Stimulated activated CD4-positive, alpha-beta T cell treated with anti-CD3 and anti-CD28 coated beads, Interleukin-4, amount 100 ng/mL, for 24 hours (primary cell): ENCODE results near the gene ST6GALNAC5.

ENCODE experiments used
- DNase-seq: peaks from one replicate; pipeline ENCODE4 v3.0.0-alpha.2; 2020

Gene ST6GALNAC5

GRCh38 chr1:77015748-77016341, 148.6 kb downstream of the ST6GALNAC5 start:
- DNase-seq = no peak

GRCh38 chr1:77016386-77016985, 149.2 kb downstream of the ST6GALNAC5 start:
- no peak for DNase-seq

DNA sequence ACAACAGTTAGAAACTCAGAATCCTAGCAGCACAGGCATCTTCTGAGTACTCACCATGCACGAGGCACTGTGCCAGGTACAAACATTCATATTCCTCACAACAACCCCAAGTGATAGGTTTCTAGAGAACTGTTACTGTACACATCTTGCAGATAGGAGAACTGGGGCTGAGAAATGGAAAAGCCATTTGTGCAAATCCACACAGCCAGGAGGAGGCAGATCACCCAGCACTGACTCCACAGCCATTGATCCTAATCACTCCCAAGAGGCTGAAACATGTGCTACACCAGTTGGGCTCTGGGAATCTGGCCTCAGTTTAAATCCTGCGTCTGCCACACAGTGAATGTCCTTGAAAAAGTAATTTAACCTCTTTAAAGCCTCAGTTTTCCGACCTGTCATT, 151.0 kb downstream of the ST6GALNAC5 start:
- DNase-seq = no peak

- no peak for DNase-seq
These were observed 151.5 kb downstream of the ST6GALNAC5 start for GRCh38 chr1:77018761-77019160.

DNA sequence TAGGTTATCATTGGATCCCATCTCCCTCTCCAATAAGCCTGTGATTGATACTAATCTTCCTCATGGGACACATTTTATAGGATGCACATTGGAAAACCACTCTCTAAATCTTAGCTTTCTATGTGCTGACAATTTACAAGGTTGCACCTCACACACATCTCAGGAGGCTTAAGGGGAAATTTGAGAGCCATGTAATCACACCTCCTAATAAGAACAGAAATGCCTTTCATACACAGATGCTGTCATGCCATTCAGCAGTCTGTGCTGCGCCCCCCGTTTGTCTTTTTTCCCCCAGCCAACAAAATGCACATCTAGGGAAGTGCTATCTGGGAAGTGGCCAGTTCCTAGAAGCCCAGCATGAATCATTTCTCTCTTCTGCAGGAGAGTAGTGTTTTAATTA, 154.5 kb downstream of the ST6GALNAC5 start:
- no peak for DNase-seq

GRCh38 chr1:77024500-77024899, 157.2 kb downstream of the ST6GALNAC5 start:
- no peak for DNase-seq

GRCh38 chr1:77025599-77025998, 158.3 kb downstream of the ST6GALNAC5 start:
- no peak for DNase-seq

GRCh38 chr1:77026135-77026534, 158.9 kb downstream of the ST6GALNAC5 start:
- no peak for DNase-seq

- no peak for DNase-seq
These were observed 159.4 kb downstream of the ST6GALNAC5 start for GRCh38 chr1:77026640-77027039.

DNA sequence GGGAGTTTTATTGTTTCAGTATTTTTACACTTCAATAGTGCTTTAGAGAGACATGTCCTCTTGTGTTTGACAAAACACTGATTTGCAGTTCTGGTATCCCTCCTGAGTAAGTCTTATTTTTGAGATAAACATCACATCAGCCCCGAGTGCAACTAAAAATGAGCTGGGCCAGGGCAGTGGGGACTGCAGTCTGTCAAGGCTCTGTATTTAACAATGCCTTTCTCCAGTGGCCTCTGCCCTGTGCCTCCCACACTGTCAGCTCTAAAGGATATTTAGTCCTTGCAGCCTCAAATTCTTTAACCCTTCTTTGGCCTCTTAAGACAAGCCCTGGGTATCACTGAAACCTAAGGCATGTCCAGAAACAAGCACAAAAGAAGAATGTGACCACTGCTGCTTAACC, 160.6 kb downstream of the ST6GALNAC5 start:
- no peak for DNase-seq

DNA sequence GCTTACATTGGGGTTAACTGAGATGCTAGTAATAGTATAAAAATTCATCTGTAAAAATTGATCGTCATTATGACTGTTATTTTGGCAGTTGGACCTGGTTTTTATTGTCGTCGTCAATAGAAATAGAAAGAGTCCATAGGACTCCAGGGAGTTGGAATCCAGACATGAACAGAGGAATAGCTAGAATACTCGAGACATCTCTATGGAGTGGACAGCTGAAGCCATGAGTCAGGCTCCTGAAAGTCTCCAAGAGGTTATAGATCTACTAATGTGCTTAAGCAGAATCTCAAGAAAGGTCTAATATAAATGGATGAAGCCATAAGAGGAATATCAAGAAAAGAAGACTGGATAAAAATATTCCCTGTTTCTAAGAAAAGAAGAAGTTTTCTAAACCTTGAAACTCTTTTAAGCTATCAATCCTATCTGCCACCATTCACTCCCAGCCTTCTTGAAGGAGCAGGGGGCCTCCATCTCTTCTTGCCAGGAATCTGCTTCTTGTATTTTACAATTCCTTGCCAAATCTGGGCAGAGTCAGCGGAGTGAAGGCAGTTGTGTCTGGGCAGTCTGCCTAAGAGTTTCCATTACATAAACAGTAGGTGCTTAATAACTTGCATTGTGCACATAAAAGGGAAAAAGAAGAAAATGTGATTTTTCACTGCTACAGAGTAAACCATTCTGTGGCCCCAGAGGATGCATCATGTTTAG, 163.3 kb downstream of the ST6GALNAC5 start:
- no peak for DNase-seq

DNA sequence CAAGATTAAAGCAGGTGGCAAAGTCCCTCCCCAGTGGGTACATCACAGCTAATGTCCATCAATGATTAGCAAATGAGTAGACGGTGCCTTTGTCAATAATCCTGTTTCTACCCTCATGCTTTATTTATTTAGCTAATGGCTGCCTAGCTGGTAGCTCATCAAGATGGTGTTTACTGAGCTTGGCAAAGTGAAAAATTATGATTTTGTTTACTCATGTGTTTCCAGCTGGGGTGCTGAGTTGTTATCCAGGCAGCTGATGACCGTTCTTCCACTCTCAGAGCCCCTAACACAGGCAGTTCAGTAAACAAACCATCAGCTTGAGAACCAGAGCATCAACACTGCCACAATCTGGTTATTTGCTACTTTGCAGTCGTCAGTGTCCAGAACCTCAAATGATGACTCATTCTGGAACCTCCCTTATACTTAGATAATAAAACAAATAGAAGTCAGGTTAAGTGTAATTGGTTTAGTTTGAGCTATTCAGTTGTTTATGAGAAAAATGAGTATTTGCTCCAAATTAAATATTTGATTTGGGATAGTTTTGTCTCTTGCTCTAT, 163.9 kb downstream of the ST6GALNAC5 start:
- no peak for DNase-seq

DNA sequence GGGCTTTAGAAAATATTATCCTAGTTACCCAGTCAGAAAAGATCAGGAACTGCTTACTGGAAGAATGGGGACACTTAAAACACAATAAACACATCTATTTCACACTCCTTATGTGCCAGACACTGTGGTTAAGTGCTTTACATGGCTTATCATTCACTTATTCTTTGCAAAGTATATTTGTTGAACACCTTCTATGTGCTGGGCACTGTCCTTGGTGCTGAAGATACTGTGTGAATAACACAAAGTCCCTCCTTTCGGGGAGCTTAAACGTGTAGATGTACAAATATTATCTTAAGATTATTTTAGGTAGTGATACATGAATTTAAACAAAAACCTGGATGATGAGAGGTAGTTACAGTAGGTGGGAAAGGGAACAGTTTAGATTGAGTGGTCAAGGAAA, 169.3 kb downstream of the ST6GALNAC5 start:
- DNase-seq = no peak

- no peak for DNase-seq
These were observed 169.8 kb downstream of the ST6GALNAC5 start for GRCh38 chr1:77037038-77037437.

GRCh38 chr1:77038000-77038399, 170.7 kb downstream of the ST6GALNAC5 start:
- no peak for DNase-seq

GRCh38 chr1:77039111-77039510, 171.8 kb downstream of the ST6GALNAC5 start:
- no peak for DNase-seq

DNA sequence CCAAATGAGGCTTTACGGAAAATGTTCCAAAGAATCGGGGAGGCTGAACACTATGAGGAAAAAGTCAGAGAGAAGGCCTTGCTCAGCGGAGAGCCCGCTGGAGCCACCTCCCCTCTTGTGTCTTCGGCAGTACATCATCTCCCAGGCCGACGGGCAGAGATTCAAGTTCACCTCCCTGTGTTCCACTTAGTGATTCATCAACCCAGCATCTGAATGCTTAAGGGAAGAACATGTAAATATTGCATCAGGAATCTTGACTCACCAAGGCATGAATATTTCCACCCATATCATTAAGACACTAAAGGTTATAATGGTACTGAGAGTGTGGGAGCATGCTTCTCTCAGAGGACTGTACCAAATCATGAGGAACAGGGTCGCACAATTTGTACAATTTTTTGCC, 172.5 kb downstream of the ST6GALNAC5 start:
- no peak for DNase-seq

DNA sequence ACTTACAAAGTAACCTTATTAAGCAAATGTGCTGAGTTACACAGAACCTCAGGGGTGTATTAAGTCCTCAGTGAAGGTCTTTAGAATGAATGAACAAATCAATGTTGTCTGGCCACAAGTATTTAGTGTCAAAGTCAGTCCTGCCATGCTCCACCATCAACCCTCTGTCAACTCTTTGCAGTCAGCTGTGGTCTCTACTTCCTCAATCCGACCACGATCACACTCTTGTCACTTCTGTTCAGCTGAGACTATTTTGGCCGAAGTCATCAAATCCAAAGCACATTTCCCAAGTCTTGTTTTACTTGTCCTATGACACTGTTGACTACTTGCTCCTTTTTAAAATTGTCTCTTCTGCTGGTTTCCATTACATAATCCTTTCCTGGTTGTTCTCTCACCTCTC, 173.5 kb downstream of the ST6GALNAC5 start:
- no peak for DNase-seq

DNA sequence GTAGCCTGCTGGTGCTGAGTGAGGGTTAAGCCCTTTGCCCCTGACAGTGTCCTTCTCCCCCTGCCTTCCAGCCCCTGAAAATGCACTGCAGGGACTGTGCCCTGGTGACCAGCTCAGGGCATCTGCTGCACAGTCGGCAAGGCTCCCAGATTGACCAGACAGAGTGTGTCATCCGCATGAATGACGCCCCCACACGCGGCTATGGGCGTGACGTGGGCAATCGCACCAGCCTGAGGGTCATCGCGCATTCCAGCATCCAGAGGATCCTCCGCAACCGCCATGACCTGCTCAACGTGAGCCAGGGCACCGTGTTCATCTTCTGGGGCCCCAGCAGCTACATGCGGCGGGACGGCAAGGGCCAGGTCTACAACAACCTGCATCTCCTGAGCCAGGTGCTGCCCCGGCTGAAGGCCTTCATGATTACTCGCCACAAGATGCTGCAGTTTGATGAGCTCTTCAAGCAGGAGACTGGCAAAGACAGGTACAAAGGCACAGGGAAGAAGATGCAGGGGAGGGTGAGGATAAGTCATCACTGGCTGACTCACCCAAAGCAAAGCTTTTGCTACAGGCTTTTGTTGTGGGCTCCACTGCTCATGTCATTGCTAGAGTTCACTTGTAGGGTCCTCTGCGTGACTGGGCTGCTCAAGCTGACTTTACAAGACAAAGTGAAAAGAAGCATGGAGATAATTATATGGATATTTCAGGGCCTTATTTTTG, 177.0 kb downstream of the ST6GALNAC5 start:
- no peak for DNase-seq

- no peak for DNase-seq
These were observed 180.3 kb downstream of the ST6GALNAC5 start for GRCh38 chr1:77047575-77047974.

DNA sequence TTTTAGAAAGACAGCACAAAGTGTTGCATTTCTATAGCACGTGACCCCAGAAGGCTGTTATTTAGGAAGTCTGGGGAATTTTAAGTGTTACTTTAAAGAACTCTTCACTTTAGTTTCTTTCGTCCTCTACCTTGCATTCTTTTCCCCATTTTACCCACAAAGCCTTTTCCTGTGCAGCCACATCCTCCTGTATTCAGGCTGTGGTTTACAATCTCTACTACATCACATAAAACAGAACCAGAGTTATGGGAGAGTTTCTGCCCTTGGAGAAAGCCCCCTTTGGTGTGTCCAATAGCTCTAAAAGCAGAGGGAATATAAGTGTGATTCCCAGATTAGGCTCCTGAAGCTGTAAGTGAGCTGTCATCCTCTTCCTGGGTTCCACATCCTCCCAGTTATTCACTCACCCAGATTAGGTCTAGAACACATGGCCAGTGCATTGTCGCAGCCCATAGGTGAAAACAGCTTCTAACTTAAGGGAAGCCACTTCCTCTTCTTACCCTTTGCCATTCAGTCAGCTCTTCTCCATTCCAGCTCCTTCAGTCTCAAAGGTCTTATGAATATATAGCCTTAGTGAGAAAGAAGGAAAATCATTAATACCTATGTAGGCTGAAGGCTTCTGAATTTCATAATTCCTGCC, 180.8 kb downstream of the ST6GALNAC5 start:
- no peak for DNase-seq

- DNase-seq = no peak
These were observed 181.3 kb downstream of the ST6GALNAC5 start for GRCh38 chr1:77048615-77049005.

DNA sequence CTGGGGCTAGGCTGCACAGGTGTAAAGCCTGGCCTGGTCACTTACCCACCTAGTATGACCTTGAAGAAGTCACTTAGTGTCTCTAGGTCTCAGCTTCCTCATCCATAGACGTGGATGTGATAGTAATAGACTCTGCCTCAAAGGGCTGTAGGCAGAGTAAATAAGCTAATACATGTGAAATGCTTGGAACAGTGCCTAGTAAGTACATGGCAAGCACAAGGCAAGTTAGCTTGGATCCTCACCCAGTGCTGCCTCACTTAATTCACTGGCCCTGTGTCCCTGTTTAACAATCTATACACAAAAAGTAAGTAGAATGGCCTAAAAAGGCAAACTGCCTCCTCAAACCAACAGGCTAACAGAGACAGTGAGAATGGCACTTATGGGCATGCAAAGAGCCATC, 184.1 kb downstream of the ST6GALNAC5 start:
- no peak for DNase-seq
